IMR-90 (cell line): ENCODE results near the gene PTPRN2. TPM values are rescaled to one million over a fixed set of nuclear protein-coding genes. Genes with fewer than 3 reads are reported as not detected.

Experiments
- ATAC-seq: fragments of 200-7000 bp; cut with Tn5 transposase; 2 replicates; pipeline ENCODE4 v1.9.1; 2020; ENCODE audit warnings: low read depth, mild to moderate bottlenecking, moderate library complexity
- BruUV-seq: library from RNA; stranded (reverse); fragments of 400-500 nt; replicated peaks from 2 replicates; lab custom pipeline; 2021; lab: Mats Ljungman, UMichigan
- CTCF ChIA-PET: fragments of 300-600 bp; formaldehyde crosslinking; extraction: SDS; loops from one replicate; lab custom pipeline; 2021; ENCODE audit warnings: antibody characterized with exemption; lab: Yijun Ruan, JAX
- POLR2A ChIA-PET: fragments of 300-600 bp; sonication (Branson Sonifier 250); formaldehyde crosslinking; loops from one replicate; lab custom pipeline; 2022; ENCODE audit warnings: antibody characterized with exemption; ENCODE audit not compliant: unreplicated experiment; lab: Charles Lee
- DNase-seq: peaks from one replicate; pipeline ENCODE4 v3.0.0; 2013
- H2AFZ ChIP-seq: replicated peaks from 2 replicates; pipeline ENCODE3; 2013; ENCODE audit warnings: low read length, mild to moderate bottlenecking; ENCODE audit not compliant: poor library complexity
- H2AK5ac ChIP-seq: 2 replicates; pipeline ENCODE4 v1.6.1; 2013; ENCODE audit warnings: low read depth, low read length, inconsistent platforms
- H2AK9ac ChIP-seq: replicated peaks from 2 replicates; pipeline ENCODE3; 2013; ENCODE audit warnings: mild to moderate bottlenecking, low read depth, low read length, moderate library complexity; ENCODE audit not compliant: poor library complexity
- H2BK120ac ChIP-seq: 2 replicates; pipeline ENCODE4 v1.6.1; 2013; ENCODE audit warnings: low read depth, low read length, inconsistent platforms
- H2BK15ac ChIP-seq: 3 replicates; pipeline ENCODE4 v1.6.1; 2013; ENCODE audit warnings: low read depth, low read length, inconsistent platforms
- H2BK20ac ChIP-seq: 2 replicates; pipeline ENCODE4 v1.6.1; 2013; ENCODE audit warnings: low read depth, mild to moderate bottlenecking, inconsistent platforms, low read length, moderate library complexity
- H2BK5ac ChIP-seq: 2 replicates; pipeline ENCODE4 v1.6.1; 2013; ENCODE audit warnings: mild to moderate bottlenecking, low read depth, low read length, inconsistent platforms; ENCODE audit not compliant: poor library complexity, severe bottlenecking
- H3K14ac ChIP-seq: replicated peaks from 2 replicates; pipeline ENCODE4 v1.6.1; 2013; ENCODE audit warnings: low read depth, low read length, inconsistent platforms
- H3K18ac ChIP-seq: 2 replicates; pipeline ENCODE4 v1.6.1; 2013; ENCODE audit warnings: low read depth, low read length, control low read depth
- H3K23ac ChIP-seq: 2 replicates; pipeline ENCODE4 v1.6.1; 2013; ENCODE audit warnings: low read depth, low read length, inconsistent platforms
- H3K27ac ChIP-seq: 2 replicates; pipeline ENCODE4 v1.5.1; 2013; ENCODE audit warnings: mild to moderate bottlenecking, control low read depth, low read length; ENCODE audit not compliant: insufficient read depth
- H3K27me3 ChIP-seq: 2 replicates; pipeline ENCODE4 v1.6.1; 2013; ENCODE audit warnings: low read length; ENCODE audit not compliant: control insufficient read depth, insufficient read depth
- H3K36me3 ChIP-seq: 2 replicates; pipeline ENCODE4 v1.6.1; 2013; ENCODE audit warnings: low read length, mixed read lengths; ENCODE audit not compliant: control insufficient read depth, insufficient read depth
- H3K4ac ChIP-seq: 2 replicates; pipeline ENCODE4 v1.6.1; 2013; ENCODE audit warnings: low read depth, low read length, inconsistent platforms
- H3K4me1 ChIP-seq: 2 replicates; pipeline ENCODE4 v1.6.1; 2013; ENCODE audit warnings: low read length, mixed read lengths; ENCODE audit not compliant: control insufficient read depth, insufficient read depth
- H3K4me2 ChIP-seq: 2 replicates; pipeline ENCODE4 v1.6.1; 2013; ENCODE audit warnings: low read depth, mild to moderate bottlenecking, control low read depth, low read length, moderate library complexity
- H3K4me3 ChIP-seq: 2 replicates; pipeline ENCODE4 v1.5.1; 2013; ENCODE audit warnings: low read depth, mild to moderate bottlenecking, control low read depth, low read length, moderate library complexity; ENCODE audit not compliant: insufficient read depth
- H3K56ac ChIP-seq: 2 replicates; pipeline ENCODE4 v1.6.1; 2013; ENCODE audit warnings: low read length, inconsistent platforms; ENCODE audit not compliant: insufficient read depth; ENCODE audit errors: extremely low read depth
- H3K79me1 ChIP-seq, 2 experiments: 2 replicates each; pipeline ENCODE4 v1.6.1; 2013; ENCODE audit warnings: low read length in 2 of 2, inconsistent platforms in 1 of 2, low read depth in 1 of 2
- H3K9ac ChIP-seq: 2 replicates; pipeline ENCODE4 v1.6.1; 2013; ENCODE audit warnings: low read depth, low read length, control low read depth
- H3K9me1 ChIP-seq: 2 replicates; pipeline ENCODE4 v1.6.1; 2013; ENCODE audit warnings: low read length, inconsistent platforms; ENCODE audit not compliant: insufficient read depth
- H3K9me3 ChIP-seq: 2 replicates; pipeline ENCODE4 v1.6.1; 2013; ENCODE audit warnings: low read length; ENCODE audit not compliant: control insufficient read depth, insufficient read depth
- H4K20me1 ChIP-seq: 2 replicates; pipeline ENCODE4 v1.6.1; 2013; ENCODE audit warnings: low read length, inconsistent platforms; ENCODE audit not compliant: insufficient read depth
- H4K5ac ChIP-seq: 2 replicates; pipeline ENCODE4 v1.6.1; 2013; ENCODE audit warnings: mild to moderate bottlenecking, low read depth, low read length, control low read depth
- H4K8ac ChIP-seq, 2 experiments: 2 replicates each; pipeline ENCODE4 v1.6.1; 2013; ENCODE audit warnings: low read depth in 2 of 2, low read length in 2 of 2, control low read depth in 1 of 2, inconsistent platforms in 1 of 2
- H4K91ac ChIP-seq: 2 replicates; pipeline ENCODE4 v1.6.1; 2013; ENCODE audit warnings: low read depth, low read length, inconsistent platforms; ENCODE audit not compliant: insufficient read depth
- BHLHE40 ChIP-seq: fragments of 150-350 bp; IDR thresholded peaks from 2 replicates; pipeline ENCODE4 v1.6.1; 2016; ENCODE audit warnings: mild to moderate bottlenecking, low read depth, low read length
- CHD1 ChIP-seq: IDR thresholded peaks from 2 replicates; pipeline ENCODE4 v1.6.1; 2012; ENCODE audit warnings: low read depth, low read length, improper control_type of control experiment
- ELK1 ChIP-seq: fragments of 150-350 bp; IDR thresholded peaks from 2 replicates; pipeline ENCODE4 v1.6.1; 2016; ENCODE audit warnings: low read depth, mild to moderate bottlenecking, low read length, moderate library complexity, borderline replicate concordance
- FOS ChIP-seq: fragments of 150-350 bp; IDR thresholded peaks from 2 replicates; pipeline ENCODE4 v1.6.1; 2016; ENCODE audit warnings: low read depth, low read length
- MAFK ChIP-seq: IDR thresholded peaks from 2 replicates; pipeline ENCODE4 v1.6.1; 2012; ENCODE audit warnings: low read depth, low read length, improper control_type of control experiment
- RAD21 ChIP-seq: IDR thresholded peaks from 2 replicates; pipeline ENCODE4 v1.6.1; 2012; ENCODE audit warnings: low read length, improper control_type of control experiment
- RCOR1 ChIP-seq: IDR thresholded peaks from 2 replicates; pipeline ENCODE4 v1.6.1; 2012; ENCODE audit warnings: mild to moderate bottlenecking, low read length, improper control_type of control experiment; ENCODE audit not compliant: insufficient replicate concordance
- RFX5 ChIP-seq: IDR thresholded peaks from 2 replicates; pipeline ENCODE4 v1.8.0; 2012; ENCODE audit warnings: low read depth, mild to moderate bottlenecking, low read length, moderate library complexity
- SMC3 ChIP-seq: fragments of 150-350 bp; IDR thresholded peaks from 2 replicates; pipeline ENCODE4 v1.6.1; 2016; ENCODE audit warnings: low read depth, mild to moderate bottlenecking, antibody characterized with exemption, low read length, moderate library complexity
- WGBS, 2 experiments: methylation state at CpG; one replicate each; pipeline versions ENCODE4 v1.1.5 to v1.1.7; 2013; ENCODE audit warnings: missing lambda C conversion rate in 2 of 2; ENCODE audit not compliant: insufficient read length in 1 of 2; ENCODE audit errors: extremely low coverage in 2 of 2; 5-methylcytosine and 5-hydroxymethylcytosine counted together
- dilution Hi-C: fragments of 300-500 bp; cut with HindIII; formaldehyde crosslinking; loops from one replicate; pipeline ENCODE4 v1.14.3; 2018; ENCODE audit warnings: low sequenced_read_pairs; ENCODE audit not compliant: unreplicated experiment
- in situ Hi-C: fragments of 300-500 bp; cut with MboI; formaldehyde crosslinking; loops from 3 replicates; pipeline ENCODE4 v1.14.3; 2019; ENCODE audit warnings: low sequenced_read_pairs, inconsistent platforms, mixed read lengths
- intact Hi-C: fragments of 100-400 bp; cut with micrococcal nuclease; formaldehyde crosslinking; loops from 2 replicates; pipeline ENCODE4 v1.10.0; 2022
- polyA plus RNA-seq, 3 experiments: library from polyadenylated mRNA; depleted of rRNA; stranded (reverse); fragments of >200 nt; gene quantifications; 2 replicates each; pipeline ENCODE4 v1.2.3, GENCODE V29; 2012; ENCODE audit warnings: low replicate concordance in 1 of 3
- total RNA-seq: library from RNA; depleted of rRNA; stranded (reverse); fragments of >200 nt; gene quantifications from 2 replicates; pipeline ENCODE4 v1.2.3, GENCODE V29; 2012
- TF ChIP-seq, protein P1 (sequence below): fragments of 150-350 bp; IDR thresholded peaks from 2 replicates; pipeline ENCODE4 v1.6.1; 2017; ENCODE audit warnings: mild to moderate bottlenecking, antibody characterized with exemption, low read length, low read depth

PTPRN2 gene
- total and polyA plus RNA-seq, 2 of the 4 experiments (the other 2 are of a cell fraction), result 0.03 TPM; not detected in 1

DNA sequence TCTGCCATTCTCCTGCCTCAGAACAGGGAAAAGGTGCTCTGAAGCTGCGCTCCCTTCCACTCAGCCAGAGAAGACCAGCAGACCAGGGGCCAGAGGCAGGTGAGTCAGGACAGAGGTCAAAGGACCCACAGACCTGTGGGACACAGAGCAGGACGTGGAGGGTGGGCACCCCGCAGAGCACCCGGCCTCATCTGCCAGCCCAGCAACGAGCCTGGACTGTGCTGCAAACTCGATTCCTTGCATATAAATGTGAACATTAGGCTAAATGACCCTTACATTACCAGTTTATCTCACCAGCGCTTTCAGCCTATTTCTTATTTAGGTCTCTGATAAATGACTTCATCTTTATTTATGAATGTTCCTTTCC lies 50.1 kb downstream of the PTPRN2 start:
- H3K4me1 ChIP-seq, result no peaks in the 10 kb centered on the region
- in situ Hi-C loops, result no loop called here
- no peak overlapping the region for H3K23ac ChIP-seq
- H3K9me1 ChIP-seq, result no peaks in the 10 kb centered on the region
- no peak overlapping the region for H3K18ac ChIP-seq
- no peaks in the 10 kb centered on the region for H4K20me1 ChIP-seq
- no peak for DNase-seq
- TF ChIP-seq ELK1 (no peak), BHLHE40 (no peak), FOS (no peak), RFX5 (no peak), CHD1 (no peak), RCOR1 (no peak), SMC3 (no peak), RAD21 (no peak), MAFK (no peak)
- TF ChIP-seq, protein P1, sequence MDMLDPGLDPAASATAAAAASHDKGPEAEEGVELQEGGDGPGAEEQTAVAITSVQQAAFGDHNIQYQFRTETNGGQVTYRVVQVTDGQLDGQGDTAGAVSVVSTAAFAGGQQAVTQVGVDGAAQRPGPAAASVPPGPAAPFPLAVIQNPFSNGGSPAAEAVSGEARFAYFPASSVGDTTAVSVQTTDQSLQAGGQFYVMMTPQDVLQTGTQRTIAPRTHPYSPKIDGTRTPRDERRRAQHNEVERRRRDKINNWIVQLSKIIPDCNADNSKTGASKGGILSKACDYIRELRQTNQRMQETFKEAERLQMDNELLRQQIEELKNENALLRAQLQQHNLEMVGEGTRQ, result no peak
- H3K27me3 ChIP-seq, result no peaks in the 10 kb centered on the region
- no peak overlapping the region for H2AFZ ChIP-seq
- no peak overlapping the region for H2AK9ac ChIP-seq
- H2BK5ac ChIP-seq, result no peak overlapping the region
- no peak overlapping the region for H3K56ac ChIP-seq
- ChIA-PET CTCF (no interaction called here), POLR2A (no interaction called here)
- no peak overlapping the region for H3K9ac ChIP-seq
- H3K27ac ChIP-seq, result no peak overlapping the region
- no peak overlapping the region for H2BK120ac ChIP-seq
- H3K36me3 ChIP-seq, result no peaks in the 10 kb centered on the region
- H3K4ac ChIP-seq, result no peak overlapping the region
- BruUV-seq, result no TSS peak
- H3K14ac ChIP-seq, result no peak overlapping the region
- H4K91ac ChIP-seq, result no peak overlapping the region
- dilution Hi-C loops, result no loop called here
- intact Hi-C loops, result no loop called here
- H3K4me2 ChIP-seq, result no peak overlapping the region
- H2BK15ac ChIP-seq, result no peak overlapping the region
- H2AK5ac ChIP-seq, result no peak overlapping the region
- H3K9me3 ChIP-seq, result peaks cover 48% of the 10 kb centered on the region
- no peak overlapping the region for H2BK20ac ChIP-seq
- no peak overlapping the region for H4K5ac ChIP-seq
- no peaks in the 10 kb centered on the region for H3K79me1 ChIP-seq
- ATAC-seq, result no peak
- H4K8ac ChIP-seq, result no peak overlapping the region
- no peak overlapping the region for H3K4me3 ChIP-seq
- 40% methylated on average over 5 of the region's 7 CpGs; no CpG with 5 or more reads in 1 of the 2 experiments for WGBS, 2 experiments
